Measurements from ENCODE around the gene CNPY2. TPM values are rescaled to one million over a fixed set of nuclear protein-coding genes. Genes with fewer than 3 reads are reported as not detected.
A peak's percentile ranks its signal among the peaks of the same experiment; 100 is the strongest.

CNPY2 gene
- total and polyA plus RNA-seq, 2 of the 13 experiments (the other 11 are each of a cell fraction or from before 2014, with no cell fraction given): 285 to 356 TPM

- TF ChIP-seq ZC3H13 (CRISPR knock-in tag; IDR thresholded peaks at IDR 0.05) (peak; percentile 58; the same call in 1 of the 2 replicates), EEA1 (CRISPR knock-in tag; IDR thresholded peaks at IDR 0.05; ENCODE audit: borderline replicate concordance) (no peak), STAG1 (CRISPR knock-in tag; IDR thresholded peaks at IDR 0.05) (no peak), ZNF562 (CRISPR knock-in tag; IDR thresholded peaks at IDR 0.05; ENCODE audit: borderline replicate concordance) (no peak), TFAP4 (IDR thresholded peaks at IDR 0.05; ENCODE audit: borderline replicate concordance, low read depth) (peak; percentile 100), ZNF598 (CRISPR knock-in tag; IDR thresholded peaks at IDR 0.05; ENCODE audit: borderline replicate concordance) (no peak), ATF1 (CRISPR knock-in tag; IDR thresholded peaks at IDR 0.05) (peak; percentile 82), TEAD2 (CRISPR knock-in tag; IDR thresholded peaks at IDR 0.05) (no peak), ZNF792 (CRISPR knock-in tag; IDR thresholded peaks at IDR 0.05) (peak; percentile 58; the same call in 1 of the 2 replicates), CHD4 (IDR thresholded peaks at IDR 0.05; ENCODE audit: borderline replicate concordance, low read length) (no peak; the same call in 1 of the 2 replicates), HIVEP1 (CRISPR knock-in tag; IDR thresholded peaks at IDR 0.05) (peak; percentile 74; the same call in 1 of the 2 replicates), MYC (CRISPR knock-in tag; IDR thresholded peaks at IDR 0.05; ENCODE audit: borderline replicate concordance) (peak; percentile 46; the same call in 1 of the 2 replicates), REXO4 (CRISPR knock-in tag; IDR thresholded peaks at IDR 0.05; ENCODE audit: borderline replicate concordance) (no peak), ZNF230 (CRISPR knock-in tag; IDR thresholded peaks at IDR 0.05) (no peak), ZNF687 (CRISPR knock-in tag; IDR thresholded peaks at IDR 0.05) (peak; percentile 89), ATF6 (CRISPR knock-in tag; conservative IDR thresholded peaks at IDR 0.05) (0 out of 2 replicates have a peak, but pooled peaks have one; percentile 63), RELA (CRISPR knock-in tag; IDR thresholded peaks at IDR 0.05) (no peak), CTCF (CRISPR knock-in tag; IDR thresholded peaks at IDR 0.05) (no peak), RAD21 (CRISPR knock-in tag; IDR thresholded peaks at IDR 0.05) (peak; percentile 19; the same call in 1 of the 2 replicates), ZNF564 (CRISPR knock-in tag; IDR thresholded peaks at IDR 0.05) (no peak), RBM39 (IDR thresholded peaks at IDR 0.05; ENCODE audit: low read depth, low read length, poor library complexity, severe bottlenecking) (peak; percentile 65)
These were observed 44.3 kb upstream of the CNPY2 start, which contains the start of gene STAT2 (continued) for GRCh38 chr12:56359851-56360767.

Data from HepG2 (cell line).